Thymus (tissue), 11 donors: ENCODE data around the gene ASB14. TPM values are rescaled to one million over a fixed set of nuclear protein-coding genes. Genes with fewer than 3 reads are reported as not detected.
"Not testable (repeated sequence)": the region's sequence is repeated elsewhere in the genome, so short reads cannot be mapped to it uniquely, and the experiment has no call there.

ENCODE experiments used
- DNase-seq, 9 donors: peaks; one replicate each; pipeline ENCODE4 v3.0.0-alpha.2; 2013; ENCODE audit warnings: low spot score in 9 of 9, low read depth in 6 of 9, missing footprints in 1 of 9
- H3K27ac ChIP-seq, 2 donors: one replicate each; pipeline ENCODE4 v1.5.1; 2013; ENCODE audit warnings: control low read depth in 1 of 2, low read depth in 1 of 2, low read length in 1 of 2, mild to moderate bottlenecking in 1 of 2, moderate library complexity in 1 of 2
- H3K27me3 ChIP-seq, 2 donors: one replicate each; pipeline ENCODE4 v1.5.1; 2013; ENCODE audit warnings: low read length in 1 of 2; ENCODE audit not compliant: control insufficient read depth in 2 of 2, insufficient read depth in 1 of 2
- H3K36me3 ChIP-seq, 2 donors: one replicate each; pipeline ENCODE4 v1.5.1; 2013; ENCODE audit warnings: low read length in 1 of 2, mild to moderate bottlenecking in 1 of 2, moderate library complexity in 1 of 2; ENCODE audit not compliant: control insufficient read depth in 2 of 2, insufficient read depth in 2 of 2
- H3K4me1 ChIP-seq, 2 donors: one replicate each; pipeline ENCODE4 v1.5.1; 2013; ENCODE audit warnings: low read length in 2 of 2; ENCODE audit not compliant: control insufficient read depth in 2 of 2, insufficient read depth in 2 of 2
- H3K4me3 ChIP-seq, 2 donors: one replicate each; pipeline ENCODE4 v1.5.1; 2013; ENCODE audit warnings: low read length in 2 of 2, control low read depth in 1 of 2, mild to moderate bottlenecking in 1 of 2
- H3K9me3 ChIP-seq, 2 donors: one replicate each; pipeline ENCODE4 v1.5.1; 2013; ENCODE audit warnings: low read length in 1 of 2, mild to moderate bottlenecking in 1 of 2; ENCODE audit not compliant: control insufficient read depth in 2 of 2, insufficient read depth in 1 of 2
- WGBS: extraction: QIAGEN DNeasy Blood & Tissue Kit; methylation state at CpG from one replicate; pipeline ENCODE4 v1.1.7; 2013; 5-methylcytosine and 5-hydroxymethylcytosine counted together
- polyA plus RNA-seq: library from polyadenylated mRNA; stranded (reverse); fragments of 200-250 nt; gene quantifications from one replicate; pipeline ENCODE4 v1.2.3, GENCODE V29; 2013
- total RNA-seq: library from RNA; stranded (reverse); fragments of 120-200 nt; gene quantifications from one replicate; pipeline ENCODE4 v1.2.4, GENCODE V29; 2013
- donor health status: healthy.

Gene ASB14
- total and polyA plus RNA-seq, 2 donors = not detected

DNA sequence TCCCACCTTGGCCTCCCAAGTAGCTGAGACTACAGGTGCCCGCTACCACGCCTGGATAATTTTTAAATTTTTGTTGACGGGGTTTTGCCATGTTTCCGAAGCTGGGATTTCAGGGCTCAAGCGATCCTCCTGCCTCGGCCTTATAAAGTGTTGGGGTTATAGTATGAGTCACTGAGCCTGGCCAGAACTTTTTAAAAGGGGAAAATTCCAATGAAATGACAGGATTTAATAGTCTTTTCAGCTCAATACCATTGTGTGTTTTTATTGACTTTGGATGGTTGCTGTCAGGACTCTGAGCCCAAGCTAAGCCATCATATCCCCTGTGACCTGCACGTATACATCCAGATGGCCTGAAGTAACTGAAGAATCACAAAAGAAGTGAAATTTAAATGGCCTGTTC lies 11.0 kb upstream of the ASB14 start:
- 97% methylated on average over 7 of the region's 7 CpGs for whole genome bisulfite sequencing
- not testable (repeated sequence) for H3K27ac ChIP-seq, H3K4me1 ChIP-seq

DNA sequence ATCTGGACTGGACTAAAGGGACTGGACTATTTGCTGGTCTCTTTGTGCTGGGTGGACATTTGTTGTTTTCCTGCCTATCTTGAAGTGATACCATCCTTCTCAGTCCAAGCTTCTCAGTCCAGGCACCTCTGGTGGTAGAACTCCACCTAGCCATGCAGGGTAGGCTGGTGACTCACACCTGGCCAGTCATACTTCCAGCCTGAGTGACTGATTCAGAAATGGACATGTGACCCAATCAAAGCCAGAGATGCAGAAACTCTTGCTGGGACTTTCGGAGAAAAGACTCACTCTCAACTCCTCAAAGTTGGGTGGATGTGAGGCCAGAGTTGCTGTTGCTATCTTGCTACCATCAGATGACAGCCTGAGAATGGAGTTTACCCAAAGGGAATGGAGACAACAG lies 5.6 kb upstream of the ASB14 start:
- H3K36me3 ChIP-seq = no peaks in the 10 kb centered on the region
- no peak for DNase-seq
- 98% methylated on average over 1 of the region's 1 CpG for WGBS
- no peaks in the 10 kb centered on the region for H3K27me3 ChIP-seq
- no peak overlapping the region for H3K4me3 ChIP-seq
- H3K9me3 ChIP-seq = no peaks in the 10 kb centered on the region
- H3K27ac ChIP-seq = no peak overlapping the region
- no peaks in the 10 kb centered on the region for H3K4me1 ChIP-seq

More for the DNA sequence above, 11.0 kb upstream of the ASB14 start:
- H3K27me3 ChIP-seq, H3K36me3 ChIP-seq, H3K4me3 ChIP-seq, H3K9me3 ChIP-seq, DNase-seq: not testable (repeated sequence)

DNA sequence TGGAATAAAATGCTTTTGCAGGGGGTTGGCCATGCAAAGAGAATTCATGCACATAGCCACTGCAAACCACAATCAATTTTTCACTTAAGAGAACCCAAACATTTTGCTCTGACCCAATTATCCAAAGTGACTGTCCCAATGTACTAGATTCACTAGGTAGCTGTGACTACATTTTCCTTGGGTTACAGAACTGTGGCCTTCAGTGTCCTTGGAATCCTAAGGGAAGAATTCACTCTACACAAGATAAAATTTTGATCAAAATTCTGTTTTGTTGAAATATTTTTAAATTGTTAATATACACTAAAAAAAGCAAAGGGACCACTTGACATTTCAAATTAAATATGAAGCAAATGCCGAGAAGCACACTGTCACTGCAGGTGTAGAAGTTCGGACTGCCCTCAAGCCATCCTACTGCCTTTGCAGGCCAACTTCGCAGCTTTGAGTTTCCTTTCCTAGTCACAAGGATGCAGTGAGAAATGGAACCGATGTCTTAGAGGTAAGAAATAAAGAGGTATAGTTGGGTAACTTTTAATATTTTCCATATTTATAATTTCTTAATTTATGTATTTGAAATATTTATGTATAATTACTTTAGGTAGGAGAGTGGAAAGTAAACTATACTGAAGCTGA lies 527 bp upstream of the ASB14 start:
- no peak for DNase-seq
- H3K4me1 ChIP-seq = no peaks in the 10 kb centered on the region
- H3K36me3 ChIP-seq = no peaks in the 10 kb centered on the region
- no peaks in the 10 kb centered on the region for H3K9me3 ChIP-seq
- no peak overlapping the region for H3K27ac ChIP-seq
- WGBS = 99% methylated on average over 4 of the region's 4 CpGs
- no peaks in the 10 kb centered on the region for H3K27me3 ChIP-seq
- H3K4me3 ChIP-seq = no peak overlapping the region

DNA sequence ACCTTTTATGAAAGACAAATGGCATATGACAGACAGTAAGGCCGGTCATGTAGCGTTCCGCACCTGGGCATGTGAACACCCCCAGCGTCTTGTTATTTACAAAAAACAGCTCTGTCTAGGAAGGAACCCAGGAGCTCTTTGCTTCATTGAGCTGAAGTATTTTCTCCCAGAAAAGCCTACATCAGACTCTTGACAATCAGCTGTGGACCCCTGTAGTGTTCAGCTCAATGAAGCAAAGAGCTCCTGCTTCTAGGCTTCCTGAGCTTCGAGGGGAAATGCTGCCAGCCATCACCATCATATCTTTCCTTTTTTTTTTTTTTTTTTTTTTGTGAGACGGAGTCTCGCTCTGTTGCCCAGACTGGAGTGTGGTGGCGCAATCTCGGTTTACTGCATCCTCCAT lies 4.1 kb downstream of the ASB14 start:
- 94% methylated on average over 9 of the region's 9 CpGs for WGBS

DNA sequence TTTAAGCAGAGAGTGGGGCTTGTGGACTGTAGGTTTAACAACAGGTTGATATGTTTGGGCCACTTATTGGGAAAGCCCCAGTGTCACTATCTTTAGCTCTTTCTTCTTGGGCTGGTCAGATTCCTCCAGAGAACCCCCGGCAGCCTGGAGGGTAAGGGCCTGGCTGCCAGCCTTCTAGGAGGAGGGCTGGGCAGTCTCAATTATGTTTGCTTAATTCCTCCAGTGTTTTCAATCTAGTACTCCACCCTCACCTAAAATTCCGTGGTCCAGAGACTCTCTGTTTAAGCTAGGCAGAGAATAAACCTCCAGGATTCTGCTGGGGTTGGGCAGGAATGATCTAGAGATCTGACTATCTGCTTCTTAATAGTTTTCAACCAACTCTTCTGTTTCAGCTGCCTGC lies 5.3 kb downstream of the ASB14 start:
- Histone ChIP-seq H3K27ac (no peak overlapping the region), H3K27me3 (no peaks in the 10 kb centered on the region), H3K4me1 (no peaks in the 10 kb centered on the region), H3K4me3 (no peak overlapping the region), H3K9me3 (no peaks in the 10 kb centered on the region), H3K36me3 (no peaks in the 10 kb centered on the region)
- DNase-seq = no peak
- WGBS = 93% methylated on average over 2 of the region's 2 CpGs

More for the DNA sequence above, 4.1 kb downstream of the ASB14 start:
- Histone ChIP-seq H3K36me3 (no peaks in the 10 kb centered on the region), H3K9me3 (no peaks in the 10 kb centered on the region), H3K4me3 (no peak overlapping the region), H3K4me1 (no peaks in the 10 kb centered on the region), H3K27ac (no peak overlapping the region), H3K27me3 (no peaks in the 10 kb centered on the region)
- no peak for DNase-seq

DNA sequence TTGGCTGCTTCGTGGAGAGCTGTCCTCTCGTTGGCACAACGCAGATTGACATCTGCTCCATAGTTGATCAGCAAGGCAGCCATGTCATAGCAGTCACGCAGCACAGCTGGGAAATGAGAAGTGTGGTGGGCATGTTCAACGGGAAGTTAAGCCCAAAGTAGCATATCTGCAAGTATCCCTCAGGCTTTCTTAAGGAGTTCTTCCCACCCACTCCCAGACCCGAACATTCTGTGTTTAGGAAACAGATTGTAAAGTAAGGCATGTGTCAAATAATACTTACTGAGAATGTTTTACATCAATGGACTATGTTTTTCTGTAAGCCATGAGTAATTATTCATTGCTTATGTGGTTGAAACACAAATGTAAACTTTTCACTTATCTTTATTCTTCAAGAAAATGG lies 9.2 kb downstream of the ASB14 start:
- H3K27me3 ChIP-seq = no peaks in the 10 kb centered on the region
- H3K27ac ChIP-seq = no peak overlapping the region
- WGBS = 90% methylated on average over 6 of the region's 6 CpGs
- H3K4me1 ChIP-seq = no peaks in the 10 kb centered on the region
- H3K36me3 ChIP-seq = no peaks in the 10 kb centered on the region
- no peak overlapping the region for H3K4me3 ChIP-seq
- no peak for DNase-seq
- peaks cover 0 to 6% of the 10 kb centered on the region in 2 donors for H3K9me3 ChIP-seq

DNA sequence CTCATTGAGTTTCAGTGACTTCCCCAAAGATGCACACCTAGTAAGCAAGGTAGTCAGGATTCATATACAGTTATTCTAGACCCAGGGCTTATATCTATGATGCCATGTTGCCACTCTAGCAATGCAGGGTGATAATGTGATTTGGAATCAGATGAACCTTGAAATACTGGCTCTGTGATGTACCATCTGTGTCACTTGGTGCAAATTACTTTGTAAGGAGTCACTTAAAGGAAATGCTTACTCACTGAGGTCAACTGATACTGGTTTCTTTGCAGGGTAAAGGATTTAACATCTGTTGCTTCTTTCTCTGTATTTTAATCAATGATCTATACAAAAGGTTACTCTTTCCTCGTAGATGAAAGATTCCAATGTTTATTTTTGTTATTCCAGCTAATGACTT lies 10.8 kb downstream of the ASB14 start:
- Histone ChIP-seq H3K36me3 (no peaks in the 10 kb centered on the region), H3K27ac (no peak overlapping the region), H3K9me3 (peaks cover 0 to 6% of the 10 kb centered on the region in 2 donors), H3K27me3 (no peaks in the 10 kb centered on the region), H3K4me1 (no peaks in the 10 kb centered on the region), H3K4me3 (no peak overlapping the region)
- DNase-seq = peak in 1 of 9 donors; percentile 5
- WGBS = 10% methylated on average over 1 of the region's 1 CpG

DNA sequence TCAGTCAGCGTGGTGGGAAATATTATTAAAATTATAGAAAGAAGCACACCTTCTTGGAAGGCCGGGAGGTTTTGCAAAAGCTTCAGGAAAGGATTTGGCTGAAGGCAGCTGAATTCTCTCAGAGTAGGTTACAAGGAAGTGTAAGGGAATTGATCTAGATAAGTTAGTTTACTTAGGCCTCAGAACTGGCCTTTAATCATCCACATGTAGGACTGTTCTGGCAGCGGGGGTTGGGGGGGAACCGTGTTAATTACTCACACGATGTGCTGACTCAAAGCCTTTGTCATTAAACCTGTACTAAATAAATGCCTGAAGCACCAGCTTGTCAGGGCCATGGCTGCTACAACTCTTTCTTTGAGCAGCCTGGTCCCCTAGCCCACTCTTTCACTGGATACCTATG lies 12.8 kb downstream of the ASB14 start:
- 97% methylated on average over 5 of the region's 5 CpGs for WGBS
- DNase-seq = no peak

DNA sequence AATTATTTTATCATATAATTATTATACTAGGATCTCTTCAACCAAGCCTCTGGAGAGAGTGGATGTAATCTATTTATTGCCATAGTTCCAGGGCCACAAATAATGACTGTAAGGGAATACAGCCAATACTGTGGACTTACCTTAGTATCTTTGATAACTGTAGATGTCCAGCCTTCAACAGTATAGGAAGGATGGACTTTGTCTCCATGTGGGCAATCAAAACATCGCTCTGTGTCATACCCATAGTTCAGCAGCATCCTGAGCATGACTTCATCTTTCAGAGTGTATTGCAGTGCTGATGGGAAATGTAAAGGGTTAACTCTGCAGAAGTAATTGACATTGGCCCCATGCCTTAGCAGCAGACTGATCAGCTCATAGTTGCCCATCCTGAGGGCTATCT lies 14.2 kb downstream of the ASB14 start:
- Histone ChIP-seq H3K9me3 (peaks cover 0 to 6% of the 10 kb centered on the region in 2 donors), H3K4me1 (no peaks in the 10 kb centered on the region), H3K36me3 (peaks cover 0 to 5% of the 10 kb centered on the region in 2 donors), H3K27ac (no peak overlapping the region), H3K4me3 (no peak overlapping the region), H3K27me3 (no peaks in the 10 kb centered on the region)
- 98% methylated on average over 1 of the region's 1 CpG for WGBS
- no peak for DNase-seq

More for the DNA sequence above, 12.8 kb downstream of the ASB14 start:
- H3K4me3 ChIP-seq = no peak overlapping the region
- H3K36me3 ChIP-seq = peaks cover 0 to under 1% of the 10 kb centered on the region in 2 donors
- H3K27me3 ChIP-seq = no peaks in the 10 kb centered on the region
- peaks cover 0 to 6% of the 10 kb centered on the region in 2 donors for H3K9me3 ChIP-seq
- no peak overlapping the region for H3K27ac ChIP-seq
- no peaks in the 10 kb centered on the region for H3K4me1 ChIP-seq
